GM18858 (cell line): ENCODE measurements around the gene BST1.
"Not testable (repeated sequence)": the region's sequence is repeated elsewhere in the genome, so short reads cannot be mapped to it uniquely, and the experiment has no call there.

ENCODE experiments used
- ATAC-seq: cut with Tn5 transposase; IDR thresholded peaks from one replicate; pipeline ENCODE4 v1.9.1; 2021; ENCODE audit not compliant: unreplicated experiment

BST1 gene

DNA sequence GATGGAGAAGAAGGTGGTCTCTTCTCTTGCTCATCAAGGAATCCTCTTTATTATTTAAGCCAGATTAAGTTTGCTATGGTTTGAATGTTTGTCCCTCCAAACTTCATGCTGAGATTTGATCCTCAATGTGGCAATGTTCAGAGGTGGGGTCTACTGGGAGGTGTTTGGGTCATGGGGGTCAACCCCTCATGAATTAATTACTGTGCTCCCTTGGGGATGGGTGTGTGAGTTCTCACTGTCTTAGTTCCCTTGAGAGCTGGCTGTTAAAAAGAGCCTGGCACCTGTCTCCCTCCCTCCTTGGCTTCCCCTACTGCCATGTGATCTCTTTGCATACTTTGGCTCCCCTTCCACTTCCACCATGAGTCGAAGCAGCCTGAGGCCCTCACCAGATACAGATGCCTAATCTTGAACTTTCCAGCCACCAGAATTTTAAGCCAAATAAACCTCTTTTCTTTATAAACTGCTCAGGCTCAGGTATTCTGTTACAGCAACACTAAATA is 39.3 kb downstream of the BST1 start:
- no peak for ATAC-seq

DNA sequence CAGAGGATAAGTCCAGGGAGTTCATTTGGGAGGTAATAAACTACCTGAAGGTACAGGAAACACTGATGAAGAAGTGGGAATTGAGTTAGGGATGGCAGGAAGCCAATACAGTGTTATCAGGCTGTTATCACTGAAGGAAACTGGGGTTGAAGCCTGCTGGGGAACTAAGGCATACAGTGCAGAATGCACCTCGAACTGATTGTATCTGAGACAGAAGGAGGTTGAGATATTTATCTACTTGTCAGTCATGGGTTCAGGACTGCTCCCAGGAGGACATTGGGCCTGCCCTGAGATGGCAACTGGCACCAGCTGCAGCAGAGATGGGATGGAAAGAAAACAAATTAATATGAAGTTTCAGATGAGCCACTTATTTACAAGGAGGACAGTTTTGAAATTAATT is 39.8 kb downstream of the BST1 start:
- no peak for ATAC-seq

DNA sequence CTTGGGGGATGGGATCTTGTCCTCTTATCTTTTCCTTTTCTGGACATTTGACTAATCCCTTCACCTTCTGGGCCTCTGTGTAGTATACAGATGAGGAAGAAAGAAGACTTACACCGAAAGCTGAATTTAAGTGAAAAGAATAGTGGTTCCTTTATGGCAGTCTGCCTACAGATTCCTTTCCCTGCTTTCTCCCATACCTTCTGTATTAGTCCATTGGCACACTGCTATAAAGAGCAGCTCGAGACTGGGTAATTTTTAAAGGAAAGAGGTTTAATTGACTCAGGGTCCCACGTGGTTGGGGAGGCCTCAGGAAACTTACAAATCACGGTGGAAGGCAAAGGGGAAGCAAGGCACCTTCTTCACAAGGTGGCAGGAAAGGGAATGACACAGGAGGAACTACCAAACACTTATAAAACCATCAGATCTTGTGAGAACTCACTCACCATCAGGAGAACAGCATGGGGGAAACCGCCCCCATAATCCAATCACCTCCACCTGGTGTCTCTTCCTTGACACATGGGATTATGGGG is 41.2 kb downstream of the BST1 start:
- ATAC-seq: no peak

DNA sequence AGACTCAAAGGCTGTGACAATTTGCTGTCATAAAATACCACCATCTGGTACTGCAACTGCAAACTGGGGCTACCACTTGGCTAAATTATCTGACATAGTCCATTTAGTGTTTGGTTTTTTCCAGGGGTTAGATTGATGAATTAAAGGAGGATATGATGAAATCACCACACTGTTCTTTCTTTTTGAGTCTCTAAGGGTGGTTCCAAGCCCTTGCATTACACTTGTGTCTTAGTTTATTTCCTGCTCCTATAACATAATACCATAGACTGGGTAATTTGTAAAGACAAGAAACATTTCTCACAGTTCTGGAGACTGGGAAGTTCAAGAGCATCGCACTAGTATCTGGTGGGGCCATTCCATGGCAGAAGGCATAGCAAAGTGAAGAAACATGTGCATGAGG is 43.2 kb downstream of the BST1 start:
- no peak for ATAC-seq

DNA sequence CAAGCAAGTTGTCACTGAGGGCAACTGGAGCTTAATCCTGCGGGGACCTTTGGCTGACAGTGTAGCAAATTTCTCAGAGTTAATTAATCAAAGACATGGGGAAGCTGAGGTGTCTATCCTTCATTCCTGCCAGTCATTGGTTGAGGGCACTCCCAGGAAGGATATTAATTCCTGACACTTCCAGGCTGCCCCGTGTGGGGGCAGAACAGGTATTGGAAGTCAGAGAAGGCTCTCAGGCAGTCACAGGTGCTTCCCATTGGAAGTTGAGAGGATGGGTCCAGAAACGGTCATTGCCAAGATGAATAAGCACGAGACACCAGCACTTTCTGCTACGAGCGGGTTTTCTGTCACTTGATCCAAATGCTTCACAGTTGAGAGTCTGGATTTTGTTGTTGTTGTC is 46.1 kb downstream of the BST1 start:
- ATAC-seq: no peak

DNA sequence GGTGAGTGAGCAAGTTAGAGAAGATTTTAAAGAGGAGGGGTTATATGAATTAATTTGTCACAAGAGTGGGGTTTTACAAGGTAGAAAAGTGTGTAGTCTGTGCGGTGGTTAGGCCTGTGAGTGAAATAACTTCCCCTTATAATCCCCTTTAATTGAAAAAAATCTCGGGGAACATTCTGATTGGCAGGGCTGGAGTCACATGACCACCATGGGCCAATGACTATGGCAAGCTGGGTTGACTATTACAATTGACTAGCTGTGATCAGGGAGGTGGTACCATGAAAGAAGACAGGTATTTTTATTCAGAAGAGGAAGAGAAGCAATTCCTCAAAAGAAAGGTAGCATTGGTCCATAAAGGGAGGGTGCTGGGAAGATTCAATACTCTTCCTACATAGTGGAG is 48.3 kb downstream of the BST1 start:
- no peak for ATAC-seq

DNA sequence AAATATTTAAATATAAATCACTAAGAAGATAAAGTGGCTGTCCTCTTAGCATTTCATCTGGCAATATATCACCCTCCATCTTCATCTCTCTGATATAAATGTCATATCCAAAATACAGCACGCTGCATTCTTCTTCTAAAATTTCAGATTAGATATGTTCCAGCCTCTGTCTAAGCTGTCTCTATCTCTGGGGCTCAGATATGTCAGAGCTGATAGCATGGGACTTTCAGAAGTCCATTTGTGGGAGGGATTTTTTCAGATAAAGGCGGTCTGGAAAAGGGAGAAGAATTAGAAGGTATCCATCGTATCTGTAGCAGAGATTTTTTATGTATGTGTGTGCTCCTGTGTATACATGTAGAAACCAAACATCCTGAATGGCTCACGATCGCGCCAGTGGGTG is 50.2 kb downstream of the BST1 start:
- ATAC-seq: no peak

DNA sequence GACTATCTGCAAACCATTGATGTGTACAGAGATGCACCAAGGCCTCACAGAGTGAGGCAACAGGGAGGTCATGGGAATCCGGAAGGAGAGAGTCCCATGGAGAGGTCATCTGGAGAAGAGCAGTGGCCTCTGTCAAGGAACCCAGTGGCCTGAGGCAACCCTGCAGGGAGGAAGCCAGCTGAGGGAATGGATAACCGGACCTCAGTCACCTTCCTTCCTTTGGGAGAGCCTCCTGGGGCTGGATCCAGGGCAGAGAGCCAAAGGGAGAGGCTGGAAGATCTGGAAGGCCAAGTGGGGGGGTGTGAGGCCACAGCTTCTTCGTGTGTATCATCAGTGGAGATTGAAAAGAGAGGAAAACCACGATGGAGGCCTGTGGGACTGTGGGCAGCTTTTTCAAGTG is 50.9 kb downstream of the BST1 start:
- no peak for ATAC-seq

DNA sequence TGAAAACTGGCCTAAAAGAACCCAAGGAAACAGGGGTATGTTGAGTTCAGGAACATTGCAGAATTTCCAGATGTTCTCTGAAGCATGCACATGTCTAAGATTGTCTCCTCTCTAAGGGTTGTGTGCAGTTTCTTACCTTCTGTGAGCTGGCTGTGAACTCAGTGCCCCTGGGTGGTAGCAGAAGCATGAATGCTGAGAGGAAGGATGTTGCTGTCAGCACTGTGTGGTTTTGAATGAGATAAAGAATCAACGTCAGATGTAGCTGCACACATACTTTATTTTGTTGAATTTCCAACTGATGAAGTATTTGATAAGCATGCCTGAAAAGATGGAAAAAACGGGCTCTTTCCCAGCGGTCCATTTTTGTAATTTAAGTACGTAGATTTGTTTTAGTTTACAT is 51.5 kb downstream of the BST1 start:
- no peak for ATAC-seq

DNA sequence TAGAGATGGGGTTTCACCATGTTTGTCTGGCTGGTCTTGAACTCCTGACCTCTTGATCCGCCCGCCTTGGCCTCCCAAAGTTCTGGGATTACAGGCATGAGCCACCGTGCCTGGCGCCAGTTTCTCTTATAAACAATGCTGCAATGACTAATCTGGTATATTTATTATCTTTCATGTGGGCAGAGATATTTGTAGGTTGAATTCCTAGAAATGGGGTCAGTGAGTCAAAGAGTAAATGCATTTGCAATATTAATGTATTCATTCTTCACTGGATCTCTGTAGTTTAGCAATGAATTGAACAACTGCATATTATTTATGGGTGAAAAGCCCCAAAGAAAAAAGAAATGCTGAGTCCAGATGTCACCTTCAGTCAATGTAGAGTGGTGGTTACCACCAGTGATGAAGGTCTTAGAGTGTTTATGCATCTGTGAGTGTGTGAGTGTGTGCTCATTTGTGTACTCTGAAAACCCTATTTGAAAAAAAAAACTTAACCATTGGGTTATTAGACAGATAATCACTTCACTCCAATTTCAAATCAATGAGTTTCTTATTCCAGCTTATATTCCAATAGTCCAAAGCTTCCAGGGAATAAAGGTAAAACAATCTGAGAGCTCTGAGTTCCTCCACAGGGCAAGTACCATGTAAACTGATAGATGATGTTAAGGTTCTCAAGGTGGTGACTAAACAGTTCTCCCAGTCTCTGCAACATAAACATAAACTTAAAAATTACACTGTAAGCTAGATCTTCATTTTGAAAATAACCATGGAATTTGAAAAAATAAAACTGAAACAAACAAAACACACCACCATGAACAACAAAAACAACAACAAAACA is 52.7 kb downstream of the BST1 start:
- ATAC-seq: no peak

DNA sequence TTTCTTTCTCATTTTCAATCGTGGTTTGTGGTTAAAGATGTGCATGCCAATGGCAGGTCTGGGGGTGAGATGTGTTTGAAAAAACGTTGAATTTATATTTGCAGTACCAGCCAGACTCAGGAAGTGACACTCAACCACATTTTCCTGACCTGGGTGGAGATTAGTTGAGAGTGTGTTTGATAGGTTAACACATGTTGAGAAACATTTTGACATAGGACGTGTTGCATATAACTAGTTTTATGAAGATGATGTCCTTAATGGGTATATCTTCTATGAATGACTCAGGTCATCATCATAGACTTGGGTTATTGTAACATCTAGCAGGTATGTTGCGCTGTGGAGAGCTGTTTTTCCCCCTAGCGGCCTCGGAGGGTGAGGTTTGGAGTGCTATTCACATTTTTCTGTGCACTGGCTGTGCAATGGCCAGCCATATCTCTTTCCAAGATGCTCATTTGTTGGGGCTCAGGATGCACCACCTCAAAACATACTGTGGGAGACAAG is 53.5 kb downstream of the BST1 start:
- ATAC-seq: peak; percentile 84

DNA sequence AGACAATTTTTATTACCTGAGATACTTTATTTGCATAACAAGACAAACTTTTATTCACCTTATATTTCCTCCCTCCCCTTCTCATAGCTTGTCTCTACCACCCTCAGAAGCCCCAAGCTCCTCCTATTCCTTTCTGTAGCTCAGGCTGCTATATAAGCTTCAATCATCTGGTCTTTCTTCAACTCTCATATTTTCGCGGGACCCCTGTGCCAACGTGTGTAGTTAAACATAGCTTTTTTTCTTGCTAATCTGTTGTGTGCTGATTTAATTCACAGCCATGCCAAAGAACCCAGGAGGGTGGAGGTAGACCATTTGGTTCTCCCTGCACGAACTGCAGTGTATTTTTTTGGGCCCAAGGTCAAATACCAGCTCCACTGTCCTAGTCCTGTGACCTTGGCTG is 54.2 kb downstream of the BST1 start:
- no peak for ATAC-seq

DNA sequence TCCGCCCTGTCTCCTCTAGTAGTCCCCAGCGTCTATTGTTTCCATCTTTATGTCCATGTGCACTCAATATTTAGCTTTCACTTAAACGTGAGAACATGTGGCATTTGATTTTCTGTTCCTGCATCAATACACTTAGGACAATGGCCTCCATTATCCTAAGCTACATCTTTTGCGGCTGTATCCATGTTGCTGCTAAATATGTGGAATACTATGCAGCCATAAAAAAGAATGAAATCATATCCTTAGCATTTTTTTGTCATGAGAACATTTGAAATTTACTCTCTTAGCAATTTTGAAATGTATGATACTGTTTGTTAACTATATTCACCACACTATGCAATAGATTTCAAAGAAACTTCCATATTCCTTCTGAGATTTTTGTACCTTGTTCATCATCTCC is 55.4 kb downstream of the BST1 start:
- ATAC-seq: no peak

DNA sequence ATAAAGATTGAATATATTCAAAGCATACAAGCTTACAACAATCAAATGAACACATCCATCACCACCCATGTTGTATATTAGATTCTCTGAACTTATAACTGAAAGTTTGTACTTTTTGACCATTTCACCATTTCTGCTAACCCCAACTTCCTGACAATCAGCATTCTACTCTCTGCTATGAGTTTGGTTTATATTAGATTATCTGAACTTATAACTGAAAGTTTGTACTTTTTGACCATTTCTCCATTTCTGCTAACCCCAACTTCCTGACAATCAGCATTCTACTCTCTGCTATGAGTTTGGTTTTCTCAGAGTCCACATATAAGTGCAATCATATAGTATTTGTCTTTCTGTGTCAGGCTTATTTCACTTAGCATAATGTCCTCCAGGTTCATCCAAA is 59.6 kb downstream of the BST1 start:
- not testable (repeated sequence) for ATAC-seq

DNA sequence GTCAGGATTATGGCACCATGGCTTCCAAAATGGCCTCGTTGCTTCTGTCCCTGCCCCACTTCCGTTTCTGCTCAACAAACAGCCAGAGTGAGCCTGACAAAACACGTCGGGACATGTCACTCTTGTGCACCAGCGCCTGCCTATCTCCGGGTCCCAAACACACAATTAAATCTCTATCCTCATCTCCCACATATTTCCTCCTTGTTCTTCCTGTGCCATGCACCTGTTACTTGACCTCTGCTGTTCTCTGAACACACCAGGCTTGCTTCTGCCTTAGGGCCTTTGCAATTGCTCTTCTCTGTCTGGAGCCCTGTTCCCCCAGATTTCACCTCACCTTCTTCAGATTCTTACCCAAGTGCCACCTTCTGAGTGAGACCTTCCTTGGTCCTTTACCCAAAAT is 62.5 kb downstream of the BST1 start:
- ATAC-seq: no peak

DNA sequence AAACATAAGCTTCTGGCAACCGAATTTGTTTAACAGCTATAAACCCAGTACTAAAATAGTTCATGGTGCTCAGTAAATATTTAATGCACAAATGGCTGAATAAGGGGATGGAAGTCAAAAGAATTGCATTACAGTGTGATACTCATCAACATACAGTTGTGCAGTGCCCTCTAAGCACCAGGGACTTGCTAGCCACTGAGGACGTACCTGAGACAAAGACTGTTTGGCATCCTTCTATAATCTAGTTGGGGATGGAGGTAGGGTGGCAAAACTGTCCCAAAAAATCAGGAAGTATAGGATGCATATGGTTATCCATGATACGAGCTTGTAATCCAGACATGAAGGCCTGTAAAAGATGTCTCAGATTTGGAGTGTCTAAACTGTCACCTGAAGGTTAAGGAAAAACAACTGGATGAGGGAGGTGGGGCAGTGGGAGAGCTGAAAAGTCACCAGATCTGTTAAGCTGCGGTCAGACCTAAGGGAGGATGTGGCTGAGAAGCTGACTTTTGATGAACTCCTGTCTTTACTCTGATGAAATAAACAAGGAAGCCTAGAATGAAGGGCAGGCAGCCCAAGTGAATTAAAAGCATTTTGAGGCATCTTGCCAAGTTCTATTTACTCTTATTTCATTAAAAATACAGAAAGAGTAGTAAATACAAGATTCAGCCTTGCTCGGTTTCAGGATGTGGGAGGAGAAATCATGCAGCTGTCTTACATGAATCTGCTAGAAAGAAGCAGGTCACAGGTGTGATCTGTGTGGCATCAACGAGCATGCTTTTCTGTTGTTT is 63.2 kb downstream of the BST1 start:
- ATAC-seq: peak; percentile 56

DNA sequence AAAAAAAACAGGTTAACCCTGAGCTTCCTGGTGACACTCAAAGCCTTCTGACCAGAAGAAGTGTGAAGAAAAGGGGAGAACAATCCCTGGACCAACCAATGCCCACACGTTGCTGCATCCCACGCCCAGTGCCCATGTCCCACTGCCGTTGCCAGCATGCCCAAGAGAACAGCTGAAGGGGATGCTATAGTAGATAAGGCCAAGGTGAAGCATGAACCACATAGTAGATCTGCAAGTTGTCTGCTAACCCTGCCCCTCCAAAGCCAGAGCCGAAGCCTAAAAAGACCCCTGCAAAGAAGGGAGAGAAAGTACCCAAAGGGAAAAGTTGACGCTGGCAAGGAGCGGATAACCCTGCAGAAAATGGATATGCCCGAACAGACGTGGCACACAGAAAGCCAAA is 64.0 kb downstream of the BST1 start:
- ATAC-seq: no peak

DNA sequence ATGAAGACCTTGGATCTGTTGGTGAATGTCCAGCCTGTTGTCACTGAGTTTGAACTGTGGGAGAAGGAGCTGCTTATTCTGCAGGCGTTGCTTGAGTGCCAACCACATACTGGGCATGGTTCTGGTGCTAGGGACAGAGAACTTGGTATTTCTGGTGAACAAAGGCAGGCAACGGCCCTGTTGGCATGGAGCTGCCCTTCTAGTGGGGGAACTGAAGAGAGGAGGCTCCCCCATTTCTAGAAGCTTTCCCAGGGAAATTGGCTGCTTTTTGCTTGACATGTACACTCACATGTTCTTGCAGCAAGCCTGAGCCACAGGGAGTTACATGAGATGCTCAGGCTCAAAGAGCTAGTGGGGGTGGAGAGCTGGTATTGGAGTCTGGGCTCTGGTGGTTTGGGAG is 66.3 kb downstream of the BST1 start:
- ATAC-seq: no peak

DNA sequence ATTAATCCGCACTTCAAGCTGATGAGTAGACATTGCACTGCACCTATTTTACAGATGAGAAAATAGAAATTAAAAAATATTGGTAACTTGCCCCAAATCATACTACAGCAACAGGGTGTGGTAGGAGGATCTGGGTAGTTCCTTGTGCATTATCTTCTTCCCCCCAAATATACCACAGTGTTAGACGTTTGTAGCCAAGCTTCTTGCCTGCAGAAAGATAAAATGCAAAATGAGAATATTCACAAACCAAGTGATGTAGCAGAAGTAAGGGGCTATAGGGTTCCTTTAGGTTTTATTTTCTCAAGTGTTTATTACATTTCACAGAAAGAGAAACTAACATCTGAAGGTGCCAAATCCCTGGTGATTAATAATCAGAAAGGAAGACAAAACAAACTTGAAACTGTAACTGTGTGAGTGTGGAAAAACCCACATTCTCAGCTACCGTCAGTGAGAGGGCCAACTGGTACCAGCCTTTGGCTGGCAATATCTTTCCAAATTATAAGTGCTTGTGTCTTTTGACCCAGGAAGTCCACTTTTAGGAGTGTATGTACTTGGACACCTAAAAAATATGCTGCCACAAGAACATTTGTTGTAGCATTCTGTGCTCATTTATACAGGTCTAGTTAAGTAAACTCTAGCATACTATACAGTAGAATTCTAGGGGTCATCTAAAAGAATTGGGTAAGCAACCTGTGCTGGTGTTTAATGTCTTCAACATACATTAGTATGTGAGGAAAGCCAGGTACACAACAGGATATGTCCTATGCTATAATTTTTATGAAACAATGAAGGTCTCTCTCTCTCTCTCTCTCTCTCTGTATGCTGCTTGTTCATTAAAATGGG is 68.6 kb downstream of the BST1 start:
- peak; percentile 93 for ATAC-seq

DNA sequence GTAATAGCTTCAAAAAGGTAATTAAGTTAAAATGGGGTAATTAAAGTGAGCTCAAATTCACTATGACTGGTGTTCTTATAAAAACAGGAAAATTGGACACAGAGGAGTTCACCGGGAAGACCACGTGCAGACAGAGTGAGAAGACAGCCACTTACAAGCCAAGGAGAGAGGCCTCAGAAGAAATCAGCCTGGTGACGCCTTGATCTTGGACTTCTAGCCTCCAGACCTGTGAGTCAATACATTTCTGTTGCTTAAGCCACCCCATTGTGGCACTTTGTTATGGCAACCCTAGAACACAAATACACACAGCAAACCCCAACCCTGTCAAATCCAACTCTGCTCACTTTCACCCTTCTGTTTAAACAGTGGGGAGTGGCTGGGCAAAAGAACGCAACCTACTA is 71.2 kb downstream of the BST1 start:
- ATAC-seq: no peak
